ENCODE results near the gene CBLN4. TPM values are rescaled to one million over a fixed set of nuclear protein-coding genes. Genes with fewer than 3 reads are reported as not detected.

The CBLN4 gene
- total RNA-seq, 1 donor from 2014 or later: not detected

Other genes starting within 250 kb of the CBLN4 start
- gene MC3R, start 243.2 kb upstream of the CBLN4 start, total RNA-seq: not detected